Left ventricle myocardium superior (tissue), 1 donor: ENCODE data around the gene CRADD. TPM values are rescaled to one million over a fixed set of nuclear protein-coding genes. Genes with fewer than 3 reads are reported as not detected.

Experiments
- ATAC-seq: fragments of 200-7000 bp; cut with Tn5 transposase; one replicate; pipeline ENCODE4 v1.9.1; 2020; ENCODE audit warnings: mild to moderate bottlenecking, moderate library complexity
- DNase-seq: peaks from one replicate; pipeline ENCODE4 v3.0.0-alpha.2; 2020
- intact Hi-C: fragments of 100-400 bp; cut with micrococcal nuclease; formaldehyde crosslinking; loops from one replicate; pipeline ENCODE4 v1.11.0; 2022
- total RNA-seq: library from RNA; stranded (reverse); fragmentation: NEBNext Ultra II Directional; extraction: Animal tissue kit (Norgen Biotek cat#: 25700); gene quantifications from one replicate; pipeline ENCODE4 v1.2.1, GENCODE V29; 2021
- donor health status: DM: no; HTN: yes; CAD: no; lungs with severe emphysema.

The CRADD gene
- total RNA-seq, 1 donor from 2014 or later: 30.4 TPM

- intact Hi-C loops: no loop called here
- peak; percentile 93 for DNase-seq
- ATAC-seq: peak; percentile 93
These were observed 217.4 kb downstream of the CRADD start for GRCh38 chr12:93894391-93895088.

GRCh38 chr12:93895089-93895445, 217.9 kb downstream of the CRADD start:
- peak; percentile 28 for ATAC-seq
- intact Hi-C loops: no loop called here
- no peak for DNase-seq

- ATAC-seq (no peak), DNase-seq (no peak)
- intact Hi-C loops: no loop called here
These were observed 219.3 kb downstream of the CRADD start for GRCh38 chr12:93896427-93896826.

GRCh38 chr12:93896952-93897351, 219.8 kb downstream of the CRADD start:
- DNase-seq: no peak
- intact Hi-C loops: no loop called here
- no peak for ATAC-seq

GRCh38 chr12:93901739-93902138, 224.6 kb downstream of the CRADD start:
- intact Hi-C loops: no loop called here
- no peak for ATAC-seq
- DNase-seq: no peak

GRCh38 chr12:93902192-93902591, 225.0 kb downstream of the CRADD start:
- intact Hi-C loops: no loop called here

GRCh38 chr12:93902736-93903562, 225.8 kb downstream of the CRADD start:
- intact Hi-C loops: no loop called here
- no peak for ATAC-seq
- no peak for DNase-seq

More at GRCh38 chr12:93902192-93902591, 225.0 kb downstream of the CRADD start:
- ATAC-seq (no peak), DNase-seq (no peak)

- intact Hi-C loops: no loop called here
- no peak for DNase-seq
- ATAC-seq: no peak
These were observed 226.9 kb downstream of the CRADD start for GRCh38 chr12:93904124-93904523.

- ATAC-seq (no peak), DNase-seq (no peak)
- intact Hi-C loops: no loop called here
These were observed 231.1 kb downstream of the CRADD start for GRCh38 chr12:93908264-93908663.

GRCh38 chr12:93908846-93909567, 231.8 kb downstream of the CRADD start:
- peak; percentile 59 for DNase-seq
- peak; percentile 88 for ATAC-seq
- intact Hi-C loops: no loop called here

GRCh38 chr12:93911396-93911795, 234.2 kb downstream of the CRADD start:
- no peak for DNase-seq
- no peak for ATAC-seq
- intact Hi-C loops: no loop called here

- DNase-seq: no peak
- no peak for ATAC-seq
- intact Hi-C loops: no loop called here
These were observed 235.0 kb downstream of the CRADD start for GRCh38 chr12:93912086-93912733.

GRCh38 chr12:93913845-93914244, 236.7 kb downstream of the CRADD start:
- DNase-seq: no peak
- no peak for ATAC-seq
- intact Hi-C loops: no loop called here

- DNase-seq (no peak), ATAC-seq (no peak)
- intact Hi-C loops: no loop called here
These were observed 237.1 kb downstream of the CRADD start for GRCh38 chr12:93914281-93914680.

- intact Hi-C loops: no loop called here
- DNase-seq: no peak
These were observed 238.2 kb downstream of the CRADD start for GRCh38 chr12:93915411-93915810.

GRCh38 chr12:93916402-93916801, 239.2 kb downstream of the CRADD start:
- ATAC-seq (no peak), DNase-seq (no peak)
- intact Hi-C loops: no loop called here

More at GRCh38 chr12:93915411-93915810, 238.2 kb downstream of the CRADD start:
- ATAC-seq: no peak

GRCh38 chr12:93918262-93918661, 241.1 kb downstream of the CRADD start:
- no peak for DNase-seq
- no peak for ATAC-seq
- intact Hi-C loops: no loop called here

- ATAC-seq: no peak
- no peak for DNase-seq
- intact Hi-C loops: no loop called here
These were observed 241.7 kb downstream of the CRADD start for GRCh38 chr12:93918900-93919299.

GRCh38 chr12:93921521-93921920, 244.3 kb downstream of the CRADD start:
- ATAC-seq: no peak
- intact Hi-C loops: no loop called here
- DNase-seq: no peak

GRCh38 chr12:93922583-93923006, 245.4 kb downstream of the CRADD start:
- DNase-seq (no peak), ATAC-seq (no peak)
- intact Hi-C loops: no loop called here
